Subcutaneous adipose tissue (tissue), 4 donors: ENCODE data around the gene EFCAB14. TPM values are rescaled to one million over a fixed set of nuclear protein-coding genes. Genes with fewer than 3 reads are reported as not detected.

ENCODE experiments used
- CTCF ChIP-seq: fragments of 450-650 bp; IDR thresholded peaks from one replicate; pipeline ENCODE4 v1.5.1; 2016; ENCODE audit warnings: low read depth, mild to moderate bottlenecking, control low read depth, antibody characterized with exemption, moderate library complexity
- total RNA-seq, 4 donors: library from RNA; depleted of rRNA; stranded (reverse); fragments of >200 nt; gene quantifications; one replicate each; pipeline ENCODE4 v1.1.0, GENCODE V29; 2016

Gene EFCAB14
- 100 to 1,000 TPM in 2 of 4 donors, 10 to 100 TPM in 2; 91.4 to 137 (median 102) TPM for total RNA-seq

GRCh38 chr1:46718727-46719622 is at the start of gene EFCAB14:
EFCAB14 (minus strand) TSS chr1:46719114; CDS start chr1:46718087, 1,027 bp downstream.
- TF ChIP-seq CTCF = no peak

GRCh38 chr1:46768445-46768844 is 49.5 kb upstream of the EFCAB14 start:
- TF ChIP-seq CTCF = no peak

GRCh38 chr1:46767649-46768282 is 48.9 kb upstream of the EFCAB14 start:
- TF ChIP-seq CTCF = no peak

- no peak for TF ChIP-seq CTCF
Observed at GRCh38 chr1:46764402-46764801, 45.5 kb upstream of the EFCAB14 start.

GRCh38 chr1:46761740-46762139 is 42.8 kb upstream of the EFCAB14 start:
- no peak for TF ChIP-seq CTCF

GRCh38 chr1:46760558-46761166 is 41.7 kb upstream of the EFCAB14 start:
- no peak for TF ChIP-seq CTCF
